NCI-H1105 (cell line): ENCODE results near the gene FOXK1.

Experiments
- DNase-seq: peaks from one replicate; lab custom pipeline; 2025; lab: John Stamatoyannopoulos, UW

Gene FOXK1

GRCh38 chr7:4699841-4700240 lies 17.7 kb downstream of the FOXK1 start:
- no peak for DNase-seq

GRCh38 chr7:4700577-4701235 lies 18.6 kb downstream of the FOXK1 start:
- no peak for DNase-seq

DNA sequence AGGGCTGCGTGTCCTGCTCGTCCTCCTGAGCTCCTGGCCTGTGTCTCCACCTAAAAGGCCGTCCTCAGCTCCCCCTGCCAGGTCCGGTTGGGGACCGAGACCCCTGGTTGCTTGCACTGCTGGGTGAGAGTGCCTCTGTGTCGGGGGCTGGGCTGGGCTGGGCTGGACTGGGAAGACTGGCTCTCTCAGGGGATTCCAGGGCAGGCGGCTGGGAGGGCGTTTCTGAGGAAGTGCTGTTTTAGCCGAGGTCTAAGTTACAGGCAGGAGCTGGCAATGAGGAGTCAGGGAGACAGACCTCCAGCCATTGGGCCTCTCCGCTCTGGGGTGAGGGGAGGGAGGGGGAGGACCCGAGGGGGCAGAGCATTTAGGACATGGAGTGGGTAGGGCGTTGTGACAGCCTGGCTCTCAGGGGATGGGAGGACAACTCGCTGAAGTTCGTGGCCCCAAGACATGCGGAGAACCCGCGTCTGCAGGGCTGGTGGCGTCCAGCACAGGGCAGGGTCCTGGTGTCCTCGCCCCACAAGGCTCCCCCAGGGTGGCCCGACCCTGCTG lies 20.9 kb downstream of the FOXK1 start:
- no peak for DNase-seq

DNA sequence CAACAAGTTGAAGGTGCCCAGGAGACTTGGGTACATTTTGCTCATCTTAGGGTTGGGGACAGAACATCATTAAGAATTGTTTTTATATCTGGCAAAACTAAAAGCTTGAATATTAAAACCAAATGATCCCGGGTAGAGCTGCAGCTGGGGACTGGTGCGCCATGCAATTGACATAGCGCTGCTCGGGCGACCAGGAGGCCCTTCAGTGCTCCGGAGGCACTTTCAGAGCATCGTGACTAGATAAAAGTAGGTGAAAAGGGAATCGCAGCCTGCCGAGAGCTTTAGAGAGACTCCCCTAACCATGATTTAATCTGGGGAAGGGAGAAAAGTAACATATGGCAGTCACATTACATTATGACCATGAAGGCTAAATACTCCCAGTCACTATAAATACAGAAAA lies 21.4 kb downstream of the FOXK1 start:
- no peak for DNase-seq

GRCh38 chr7:4706384-4707216 lies 24.5 kb downstream of the FOXK1 start:
- DNase-seq: no peak

DNA sequence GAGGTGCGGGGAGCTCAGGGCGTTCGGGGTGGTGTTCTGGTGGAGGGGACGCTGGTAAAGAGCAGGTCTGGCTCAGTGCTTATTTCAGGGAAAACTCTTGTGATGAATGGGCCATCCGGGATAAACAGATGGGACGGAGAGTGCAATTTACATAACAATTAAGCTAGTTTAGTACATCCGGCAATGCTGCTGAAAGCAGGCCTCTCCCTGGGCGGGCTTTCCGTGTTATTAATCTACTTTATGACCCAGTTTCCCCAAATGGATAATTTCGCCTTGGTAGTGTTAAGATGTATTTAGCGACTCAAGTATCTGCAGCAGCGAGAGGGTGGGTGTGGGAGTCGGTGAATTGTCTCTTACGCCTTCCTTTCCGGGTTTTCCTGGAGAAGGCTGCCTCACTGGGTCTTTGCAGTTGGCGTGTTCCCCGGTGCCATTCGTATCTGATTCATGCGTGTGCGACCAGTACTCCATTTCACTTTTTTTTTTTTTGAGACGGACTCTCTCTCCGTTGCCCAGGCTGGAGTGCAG lies 25.2 kb downstream of the FOXK1 start:
- DNase-seq: no peak

DNA sequence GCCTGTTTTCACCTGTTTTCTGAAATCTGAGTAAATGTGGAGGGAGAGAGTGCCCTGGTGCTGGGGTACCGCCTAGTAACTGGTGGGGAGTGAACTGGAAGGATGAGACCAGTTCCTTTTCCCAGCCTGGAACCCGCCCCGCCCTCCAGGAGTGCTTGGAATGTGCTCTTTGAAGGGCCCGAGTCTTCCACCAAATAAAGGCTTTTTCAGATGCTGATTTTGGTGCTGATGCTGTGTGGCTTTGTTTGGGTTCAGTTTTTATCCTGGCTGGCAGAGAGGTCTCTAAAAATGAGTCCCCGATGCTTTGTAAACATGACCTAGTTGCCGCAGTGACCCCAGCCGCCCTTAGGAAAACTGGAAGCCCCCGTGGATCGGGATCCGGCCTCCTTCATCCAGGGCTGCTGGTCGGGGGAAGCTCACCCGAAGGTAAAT lies 25.9 kb downstream of the FOXK1 start:
- DNase-seq: no peak

DNA sequence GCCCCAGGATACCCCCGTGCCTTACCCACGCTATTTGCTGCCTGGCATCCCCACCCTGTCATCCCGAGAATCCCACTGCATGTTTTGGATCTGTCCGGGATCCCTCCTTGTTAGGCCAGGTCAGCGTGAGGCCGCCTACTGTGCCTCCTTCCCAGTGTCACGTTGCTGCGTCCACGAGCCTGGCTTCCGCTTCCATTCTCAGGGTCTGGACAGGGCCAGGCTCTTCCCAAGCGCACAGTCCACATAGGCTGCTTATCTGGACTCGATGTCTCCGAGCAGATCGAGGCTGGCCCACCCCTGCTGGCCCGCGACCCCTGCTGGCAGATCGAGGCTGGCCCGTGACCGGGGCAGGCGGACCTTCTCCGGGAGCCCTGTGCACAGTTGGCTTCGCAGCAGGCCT lies 27.1 kb downstream of the FOXK1 start:
- DNase-seq: no peak

- DNase-seq: no peak
These were observed 29.0 kb downstream of the FOXK1 start for GRCh38 chr7:4711093-4711492.

- no peak for DNase-seq
These were observed 29.5 kb downstream of the FOXK1 start for GRCh38 chr7:4711634-4712033.

DNA sequence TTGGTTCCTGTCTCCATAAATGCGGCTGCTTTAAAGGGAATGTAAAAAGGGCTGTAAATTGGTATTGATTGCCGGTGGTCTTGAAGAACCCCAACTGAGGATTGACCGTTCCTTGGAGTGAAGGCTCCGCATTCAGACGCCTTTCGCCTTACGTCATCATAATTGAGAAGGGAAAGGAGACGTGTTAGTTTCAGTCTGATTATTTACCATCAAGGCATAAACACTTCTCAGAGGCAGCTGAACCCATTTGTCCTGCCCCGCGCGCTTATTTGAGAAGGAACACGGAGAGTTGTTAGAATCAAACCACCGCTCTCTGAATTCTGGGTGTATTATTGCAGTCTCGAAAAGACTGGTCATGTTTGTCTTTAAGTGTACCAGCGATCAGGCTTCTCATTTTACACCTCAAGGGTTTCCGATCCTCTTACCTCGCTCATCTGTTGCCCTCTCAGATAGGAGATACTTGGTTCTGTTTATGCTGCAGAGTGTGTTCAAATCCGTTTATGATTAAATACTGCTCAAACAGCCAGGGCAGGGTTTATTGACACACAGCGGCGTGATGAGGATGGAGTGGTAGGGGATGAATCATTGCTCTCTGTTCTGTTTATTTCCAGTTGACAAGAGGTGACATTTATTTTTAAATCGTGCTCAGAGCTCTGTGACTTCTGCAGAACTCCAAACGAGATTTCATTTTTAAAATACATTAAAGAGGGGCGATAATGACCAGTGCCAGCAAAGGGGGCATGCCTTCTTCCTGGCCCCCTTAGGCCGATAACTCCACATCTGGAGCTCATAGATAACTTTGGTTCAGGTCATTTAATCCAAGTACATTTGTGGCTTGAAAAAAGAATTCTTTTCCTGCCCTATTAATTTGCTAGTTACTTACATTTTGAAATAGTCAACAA lies 30.4 kb downstream of the FOXK1 start:
- no peak for DNase-seq

DNA sequence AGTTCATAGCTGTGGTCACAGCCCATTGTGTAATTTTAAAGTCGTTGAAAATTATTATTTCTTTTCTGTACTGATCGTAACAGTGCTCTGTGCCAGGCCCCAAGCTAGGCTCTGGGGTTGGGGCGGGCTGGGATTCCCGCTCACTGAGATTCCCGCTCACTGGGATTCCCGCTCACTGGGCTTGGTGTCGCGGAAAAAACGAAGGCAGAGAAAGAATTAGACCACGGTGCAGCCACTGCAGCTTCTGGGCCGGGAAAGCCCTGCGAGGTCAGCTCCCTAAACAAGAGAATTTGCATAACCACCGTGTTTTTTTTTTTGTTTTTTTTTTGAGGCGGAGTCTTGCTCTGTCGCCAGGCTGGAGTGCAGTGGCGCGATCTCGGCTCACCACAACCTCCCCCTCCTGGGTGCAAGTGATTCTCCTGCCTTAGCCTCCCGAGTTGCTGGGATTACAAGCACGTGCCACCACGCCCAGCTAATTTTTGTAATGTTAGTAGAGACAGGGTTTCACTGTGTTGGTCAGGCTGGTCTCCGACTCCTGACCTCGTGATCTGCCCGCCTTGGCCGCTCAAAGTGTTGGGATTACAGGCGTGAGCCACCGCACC lies 31.2 kb downstream of the FOXK1 start:
- no peak for DNase-seq

- DNase-seq: no peak
These were observed 32.1 kb downstream of the FOXK1 start for GRCh38 chr7:4714161-4714700.

GRCh38 chr7:4714767-4715409 lies 32.8 kb downstream of the FOXK1 start:
- DNase-seq: no peak

GRCh38 chr7:4715410-4715776 lies 33.3 kb downstream of the FOXK1 start:
- no peak for DNase-seq

- DNase-seq: no peak
These were observed 35.1 kb downstream of the FOXK1 start for GRCh38 chr7:4716946-4717795.

DNA sequence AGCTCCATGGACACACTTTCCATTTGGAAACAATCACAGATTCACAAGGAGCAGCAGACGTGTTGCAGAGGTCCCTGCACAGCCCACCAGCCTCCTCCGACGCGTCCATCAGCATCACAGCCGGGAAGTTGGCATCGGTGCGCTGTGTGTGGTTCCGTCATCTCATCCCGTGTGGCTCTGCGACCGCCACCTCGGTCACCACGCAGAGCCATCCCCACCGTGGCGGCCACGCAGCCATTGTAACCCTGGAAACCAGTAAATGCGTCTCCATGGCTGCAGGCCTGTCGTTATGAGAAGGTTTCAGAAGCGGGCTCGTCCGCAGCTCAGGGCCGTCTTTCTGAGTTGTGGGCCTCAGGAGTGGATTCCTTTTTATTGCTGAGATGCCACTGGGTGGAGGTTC lies 36.0 kb downstream of the FOXK1 start:
- no peak for DNase-seq

- DNase-seq: no peak
These were observed 38.1 kb downstream of the FOXK1 start for GRCh38 chr7:4720225-4720624.

DNA sequence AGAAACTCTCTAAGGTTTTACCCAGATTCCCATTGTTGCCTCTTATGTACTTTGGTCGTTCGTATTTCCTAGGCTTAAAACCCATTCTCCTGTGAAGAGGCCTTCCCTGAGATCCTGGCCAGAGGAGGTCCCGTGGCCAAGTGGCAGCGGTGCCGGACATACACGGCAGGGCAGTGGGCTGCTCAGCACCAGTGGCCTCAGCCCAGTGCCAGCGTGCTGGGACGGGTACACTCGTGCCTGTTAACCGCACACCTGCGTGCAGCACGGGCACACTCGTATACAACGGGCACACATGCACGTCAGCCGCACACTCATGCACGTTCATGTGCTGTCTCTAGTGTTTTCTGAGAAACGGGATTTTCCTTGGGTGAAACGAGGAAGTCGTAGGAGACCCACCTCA lies 40.2 kb downstream of the FOXK1 start:
- DNase-seq: no peak
